GM23338 (cell line): ENCODE data around the gene LAMC3. TPM values are rescaled to one million over a fixed set of nuclear protein-coding genes. Genes with fewer than 3 reads are reported as not detected.

Source experiments
- ATAC-seq: fragments of 200-7000 bp; cut with Tn5 transposase; 3 replicates; pipeline ENCODE4 v1.9.1; 2020
- DNase-seq: peaks from one replicate; pipeline ENCODE4 v3.0.0-alpha.2; 2015; ENCODE audit warnings: low spot score
- H2AFZ ChIP-seq: fragments of 200-600 bp; sonication (generic); 2 replicates; pipeline ENCODE4 v1.8.0; 2016; ENCODE audit warnings: antibody characterized with exemption, mild to moderate bottlenecking, moderate library complexity
- H3F3A ChIP-seq: fragments of 200-600 bp; sonication (generic); replicated peaks from 2 replicates; pipeline ENCODE4 v1.8.0; 2017; ENCODE audit warnings: antibody characterized with exemption, mixed run types, low read depth
- H3K27ac ChIP-seq: fragments of 200-600 bp; sonication (generic); 2 replicates; pipeline ENCODE4 v1.6.1; 2016; ENCODE audit warnings: low read depth
- H3K27me3 ChIP-seq: fragments of 200-600 bp; sonication (generic); 2 replicates; pipeline ENCODE4 v1.8.0; 2016; ENCODE audit warnings: mild to moderate bottlenecking, mixed run types, moderate library complexity; ENCODE audit not compliant: insufficient read depth
- H3K36me3 ChIP-seq: fragments of 200-600 bp; sonication (generic); 2 replicates; pipeline ENCODE4 v1.8.0; 2016; ENCODE audit warnings: mild to moderate bottlenecking; ENCODE audit not compliant: insufficient read depth
- H3K4me1 ChIP-seq: fragments of 200-600 bp; sonication (generic); 2 replicates; pipeline ENCODE4 v1.8.0; 2016; ENCODE audit warnings: mild to moderate bottlenecking, moderate library complexity; ENCODE audit not compliant: insufficient read depth
- H3K4me2 ChIP-seq: fragments of 200-600 bp; sonication (generic); 2 replicates; pipeline ENCODE4 v1.7.1; 2017; ENCODE audit warnings: mixed run types
- H3K4me3 ChIP-seq: fragments of 200-600 bp; sonication (generic); 2 replicates; pipeline ENCODE4 v1.6.1; 2016; ENCODE audit warnings: mixed run types
- H3K79me2 ChIP-seq: fragments of 200-600 bp; sonication (generic); replicated peaks from 2 replicates; pipeline ENCODE4 v1.8.0; 2017; ENCODE audit warnings: mild to moderate bottlenecking; ENCODE audit not compliant: insufficient read depth
- H3K9me2 ChIP-seq: fragments of 200-600 bp; sonication (generic); 2 replicates; pipeline ENCODE4 v1.8.0; 2017; ENCODE audit not compliant: insufficient read depth
- H4K20me1 ChIP-seq: fragments of 200-600 bp; sonication (generic); replicated peaks from 2 replicates; pipeline ENCODE4 v1.8.0; 2017; ENCODE audit warnings: mild to moderate bottlenecking; ENCODE audit not compliant: insufficient read depth
- H3K27ac Mint-ChIP-seq: 2 replicates; pipeline ENCODE4 v1.8.0; 2020; ENCODE audit warnings: inconsistent platforms, mild to moderate bottlenecking, moderate library complexity, mixed read lengths
- H3K27me3 Mint-ChIP-seq: 3 replicates; pipeline ENCODE4 v1.8.0; 2022; ENCODE audit warnings: low read depth, mild to moderate bottlenecking, moderate library complexity, mixed read lengths, inconsistent platforms; ENCODE audit not compliant: insufficient read depth, poor library complexity
- H3K36me3 Mint-ChIP-seq: 3 replicates; pipeline ENCODE4 v1.8.0; 2021; ENCODE audit warnings: low read depth, mild to moderate bottlenecking, inconsistent platforms, moderate library complexity, mixed read lengths
- H3K4me1 Mint-ChIP-seq: 3 replicates; pipeline ENCODE4 v1.8.0; 2020; ENCODE audit warnings: mild to moderate bottlenecking, inconsistent platforms, mixed read lengths
- H3K4me3 Mint-ChIP-seq: 3 replicates; pipeline ENCODE4 v1.8.0; 2021; ENCODE audit warnings: moderate library complexity, mild to moderate bottlenecking, inconsistent platforms, mixed read lengths
- H3K9me3 Mint-ChIP-seq: 3 replicates; pipeline ENCODE4 v1.8.0; 2020; ENCODE audit warnings: moderate library complexity, mild to moderate bottlenecking, inconsistent platforms, mixed read lengths
- CTCF ChIP-seq, 2 experiments: fragments of 200-600 bp in 1 of 2; sonication (generic) in 1 of 2; conservative IDR thresholded peaks; 2 replicates each; pipeline versions ENCODE4 v1.5.1 to v1.6.1; 2016 to 2017; ENCODE audit warnings: antibody characterized with exemption in 2 of 2, low read depth in 2 of 2, mild to moderate bottlenecking in 2 of 2, moderate library complexity in 1 of 2
- REST ChIP-seq: IDR thresholded peaks from one replicate; pipeline ENCODE4 v1.6.1; 2018; ENCODE audit warnings: antibody characterized with exemption; ENCODE audit not compliant: unreplicated experiment
- ZNF331 ChIP-seq: fragments of 250-450 bp; sonication (Bioruptor Pico); IDR thresholded peaks from 2 replicates; pipeline ENCODE4 v1.5.0; 2020; ENCODE audit warnings: low read depth, mild to moderate bottlenecking, moderate library complexity
- polyA plus RNA-seq: library from polyadenylated mRNA; unstranded; fragments of >200 nt; fragmentation: Nextera tagmentation; extraction: Ambion mirVana; gene quantifications from 2 replicates; pipeline ENCODE4 v1.2.1, GENCODE V29; 2016
- total RNA-seq: library from RNA; depleted of rRNA; stranded (reverse); fragments of >200 nt; shearing (Covaris generic); gene quantifications from 2 replicates; pipeline ENCODE4 v1.2.3, GENCODE V29; 2014

LAMC3 gene
- total and polyA plus RNA-seq, 2 experiments from 2014 or later: 9.0 to 27.4 TPM

GRCh38 chr9:131018621-131019020, 9.6 kb downstream of the LAMC3 start:
- no peak overlapping the region for H3K27ac Mint-ChIP-seq
- H3K9me2 ChIP-seq: 0 out of 2 replicates have a peak, but pooled peaks cover 3% of the 10 kb centered on the region
- no peaks in the 10 kb centered on the region for H3K27me3 ChIP-seq
- peaks cover 4% of the 10 kb centered on the region for H3K27me3 Mint-ChIP-seq
- H3K4me3 ChIP-seq: no peak overlapping the region
- H3K79me2 ChIP-seq: no peaks in the 10 kb centered on the region
- H3F3A ChIP-seq: peaks cover 11% of the 10 kb centered on the region; the same call in 1 of the 2 replicates
- no peak overlapping the region for H3K4me2 ChIP-seq
- no peaks in the 10 kb centered on the region; the same call in 1 of the 2 replicates for H4K20me1 ChIP-seq
- H3K36me3 ChIP-seq: no peaks in the 10 kb centered on the region
- H3K4me1 ChIP-seq: no peaks in the 10 kb centered on the region
- no peaks in the 10 kb centered on the region for H3K9me3 Mint-ChIP-seq
- H3K4me1 Mint-ChIP-seq: no peaks in the 10 kb centered on the region; the same call in 2 of the 3 replicates
- DNase-seq (peak; percentile 56), ATAC-seq (peak; percentile 87)
- no peaks in the 10 kb centered on the region for H3K36me3 Mint-ChIP-seq
- H3K4me3 Mint-ChIP-seq: no peak overlapping the region; the same call in 2 of the 3 replicates
- no peak overlapping the region for H3K27ac ChIP-seq
- TF ChIP-seq CTCF (conservative IDR thresholded peaks at IDR 0.05; ENCODE audit: low read depth in 2 of 2) (peak; percentile 52 to 63), ZNF331 (CRISPR knock-in tag) (no peak), REST (no peak)
- no peak overlapping the region for H2AFZ ChIP-seq

- Histone ChIP-seq H2AFZ (no peak overlapping the region), H4K20me1 (no peaks in the 10 kb centered on the region), H3K4me2 (no peak overlapping the region), H3K9me2 (0 out of 2 replicates have a peak, but pooled peaks cover 3% of the 10 kb centered on the region), H3K79me2 (no peaks in the 10 kb centered on the region), H3K4me1 (no peaks in the 10 kb centered on the region), H3K36me3 (no peaks in the 10 kb centered on the region), H3K27ac (no peak overlapping the region), H3K4me3 (no peak overlapping the region), H3F3A (peaks cover 11% of the 10 kb centered on the region; the same call in 1 of the 2 replicates), H3K27me3 (no peaks in the 10 kb centered on the region)
- no peak for DNase-seq
- no peak for ATAC-seq
- H3K36me3 Mint-ChIP-seq: no peaks in the 10 kb centered on the region
- peaks cover under 1% of the 10 kb centered on the region; the same call in 2 of the 3 replicates for H3K4me1 Mint-ChIP-seq
- no peak overlapping the region for H3K4me3 Mint-ChIP-seq
- H3K9me3 Mint-ChIP-seq: no peaks in the 10 kb centered on the region
- no peak overlapping the region for H3K27ac Mint-ChIP-seq
- H3K27me3 Mint-ChIP-seq: peaks cover 7% of the 10 kb centered on the region
- no peak for TF ChIP-seq REST
Measured at GRCh38 chr9:131019388-131020239, 10.6 kb downstream of the LAMC3 start.
